Hepatocyte (in vitro differentiated cells): ENCODE measurements around the gene DIAPH3. TPM values are rescaled to one million over a fixed set of nuclear protein-coding genes. Genes with fewer than 3 reads are reported as not detected.

Source experiments
- DNase-seq: peaks from one replicate; pipeline ENCODE4 v3.0.0-alpha.2; 2016; ENCODE audit warnings: low spot score
- H2AFZ ChIP-seq: fragments of 200-600 bp; sonication (generic); 2 replicates; pipeline ENCODE4 v1.6.0; 2016; ENCODE audit warnings: antibody characterized with exemption, mild to moderate bottlenecking
- H3K27ac ChIP-seq: fragments of 200-600 bp; sonication (generic); 2 replicates; pipeline ENCODE4 v1.5.1; 2016; ENCODE audit warnings: mild to moderate bottlenecking
- H3K27me3 ChIP-seq: fragments of 200-600 bp; sonication (generic); 2 replicates; pipeline ENCODE4 v1.6.1; 2016
- H3K36me3 ChIP-seq: fragments of 200-600 bp; sonication (generic); replicated peaks from 2 replicates; pipeline ENCODE4 v1.5.1; 2016; ENCODE audit warnings: low read depth; ENCODE audit not compliant: insufficient read depth
- H3K4me1 ChIP-seq: fragments of 200-600 bp; sonication (generic); 2 replicates; pipeline ENCODE4 v1.5.1; 2016; ENCODE audit warnings: mild to moderate bottlenecking, moderate library complexity; ENCODE audit not compliant: insufficient read depth
- H3K4me2 ChIP-seq: fragments of 200-600 bp; sonication (generic); 2 replicates; pipeline ENCODE4 v1.6.0; 2016
- H3K4me3 ChIP-seq: fragments of 200-600 bp; sonication (generic); 2 replicates; pipeline ENCODE4 v1.5.1; 2016; ENCODE audit warnings: mild to moderate bottlenecking
- H3K79me2 ChIP-seq: fragments of 200-600 bp; sonication (generic); 2 replicates; pipeline ENCODE4 v1.6.0; 2017; ENCODE audit warnings: mild to moderate bottlenecking
- H3K9me2 ChIP-seq: fragments of 200-600 bp; sonication (generic); replicated peaks from 2 replicates; pipeline ENCODE4 v1.6.0; 2017; ENCODE audit warnings: mild to moderate bottlenecking; ENCODE audit not compliant: insufficient read depth
- H3K9me3 ChIP-seq: fragments of 200-600 bp; sonication (generic); 2 replicates; pipeline ENCODE4 v1.5.1; 2016; ENCODE audit warnings: low read depth, mild to moderate bottlenecking
- H4K20me1 ChIP-seq: fragments of 200-600 bp; sonication (generic); 2 replicates; pipeline ENCODE4 v1.6.0; 2016; ENCODE audit warnings: mild to moderate bottlenecking; ENCODE audit not compliant: insufficient read depth, poor library complexity, severe bottlenecking
- EZH2 ChIP-seq: fragments of 200-600 bp; sonication (generic); IDR thresholded peaks from 2 replicates; pipeline ENCODE4 v1.6.1; 2016; ENCODE audit warnings: antibody characterized with exemption, mild to moderate bottlenecking, borderline replicate concordance
- EZH2phosphoT487 ChIP-seq: fragments of 200-600 bp; sonication (generic); IDR thresholded peaks from one replicate; pipeline ENCODE4 v1.6.1; 2018; ENCODE audit warnings: antibody characterized with exemption, mild to moderate bottlenecking, low read depth, moderate library complexity; ENCODE audit not compliant: unreplicated experiment, severe bottlenecking
- WGBS: methylation state at CpG from one replicate; pipeline ENCODE4 v1.1.6; 2016; ENCODE audit warnings: low lambda C conversion rate; ENCODE audit errors: missing lambda C conversion rate; 5-methylcytosine and 5-hydroxymethylcytosine counted together
- polyA plus RNA-seq: library from polyadenylated mRNA; unstranded; fragments of >200 nt; fragmentation: Nextera tagmentation; extraction: Ambion mirVana; gene quantifications from 2 replicates; pipeline ENCODE4 v1.2.1, GENCODE V29; 2016
- total RNA-seq: library from RNA; depleted of rRNA; stranded (reverse); fragments of >200 nt; gene quantifications from 2 replicates; pipeline ENCODE4 v1.2.3, GENCODE V29; 2014
- TF ChIP-seq, protein P1 (sequence below): fragments of 200-600 bp; sonication (generic); IDR thresholded peaks from 2 replicates; pipeline ENCODE4 v1.5.1; 2016; ENCODE audit warnings: antibody characterized with exemption, mild to moderate bottlenecking; ENCODE audit not compliant: poor library complexity

Gene DIAPH3
- total and polyA plus RNA-seq, 2 experiments from 2014 or later, result 4.7 to 7.9 TPM

DNA sequence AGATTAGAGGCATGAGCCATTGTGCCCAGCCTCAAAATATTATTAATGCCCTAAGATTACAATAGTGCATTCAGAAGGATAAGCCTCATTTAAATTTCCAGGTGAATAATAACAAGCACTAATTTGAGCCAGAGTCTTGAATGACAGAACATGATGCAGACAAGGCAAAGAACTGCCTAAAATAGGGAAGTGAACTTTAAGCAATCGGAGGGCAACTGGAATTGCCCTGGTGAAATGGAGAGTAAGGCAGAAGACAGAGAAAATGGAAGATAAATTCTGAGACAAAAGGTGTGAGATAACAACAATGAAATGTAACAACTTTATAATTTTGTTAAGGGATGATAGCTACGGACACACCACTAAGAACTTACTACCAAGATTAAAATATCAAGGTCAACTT, 199.9 kb downstream of the DIAPH3 start:
- Histone ChIP-seq H3K9me3 (no peaks in the 10 kb centered on the region), H3K9me2 (no peaks in the 10 kb centered on the region), H3K27ac (no peak overlapping the region), H3K4me3 (no peak overlapping the region), H3K4me2 (no peak overlapping the region), H3K27me3 (no peaks in the 10 kb centered on the region), H4K20me1 (no peaks in the 10 kb centered on the region), H3K4me1 (no peaks in the 10 kb centered on the region), H3K36me3 (no peaks in the 10 kb centered on the region), H2AFZ (no peak overlapping the region), H3K79me2 (no peaks in the 10 kb centered on the region)
- WGBS, result 98% methylated on average over 2 of the region's 2 CpGs
- DNase-seq, result no peak
- TF ChIP-seq EZH2 (no peak), EZH2phosphoT487 (no peak)
- TF ChIP-seq, protein P1, sequence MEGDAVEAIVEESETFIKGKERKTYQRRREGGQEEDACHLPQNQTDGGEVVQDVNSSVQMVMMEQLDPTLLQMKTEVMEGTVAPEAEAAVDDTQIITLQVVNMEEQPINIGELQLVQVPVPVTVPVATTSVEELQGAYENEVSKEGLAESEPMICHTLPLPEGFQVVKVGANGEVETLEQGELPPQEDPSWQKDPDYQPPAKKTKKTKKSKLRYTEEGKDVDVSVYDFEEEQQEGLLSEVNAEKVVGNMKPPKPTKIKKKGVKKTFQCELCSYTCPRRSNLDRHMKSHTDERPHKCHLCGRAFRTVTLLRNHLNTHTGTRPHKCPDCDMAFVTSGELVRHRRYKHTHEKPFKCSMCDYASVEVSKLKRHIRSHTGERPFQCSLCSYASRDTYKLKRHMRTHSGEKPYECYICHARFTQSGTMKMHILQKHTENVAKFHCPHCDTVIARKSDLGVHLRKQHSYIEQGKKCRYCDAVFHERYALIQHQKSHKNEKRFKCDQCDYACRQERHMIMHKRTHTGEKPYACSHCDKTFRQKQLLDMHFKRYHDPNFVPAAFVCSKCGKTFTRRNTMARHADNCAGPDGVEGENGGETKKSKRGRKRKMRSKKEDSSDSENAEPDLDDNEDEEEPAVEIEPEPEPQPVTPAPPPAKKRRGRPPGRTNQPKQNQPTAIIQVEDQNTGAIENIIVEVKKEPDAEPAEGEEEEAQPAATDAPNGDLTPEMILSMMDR, result no peak

GRCh38 chr13:59963383-59963782, 200.3 kb downstream of the DIAPH3 start:
- Histone ChIP-seq H3K27me3 (no peaks in the 10 kb centered on the region), H3K27ac (no peak overlapping the region), H3K4me1 (no peaks in the 10 kb centered on the region), H3K36me3 (no peaks in the 10 kb centered on the region), H3K79me2 (no peaks in the 10 kb centered on the region), H3K9me3 (no peaks in the 10 kb centered on the region), H4K20me1 (no peaks in the 10 kb centered on the region), H3K4me3 (no peak overlapping the region), H3K4me2 (no peak overlapping the region), H3K9me2 (no peaks in the 10 kb centered on the region), H2AFZ (no peak overlapping the region)
- no peak for DNase-seq
- no peak for TF ChIP-seq EZH2
- TF ChIP-seq, protein P1, result no peak
- TF ChIP-seq EZH2phosphoT487, result no peak

- H3K27ac ChIP-seq, result no peak overlapping the region
- no peaks in the 10 kb centered on the region for H3K9me3 ChIP-seq
- TF ChIP-seq EZH2phosphoT487, result no peak
- TF ChIP-seq EZH2, result no peak
- TF ChIP-seq, protein P1, result no peak
- no peak overlapping the region for H2AFZ ChIP-seq
- no peak overlapping the region for H3K4me3 ChIP-seq
- no peak overlapping the region for H3K4me2 ChIP-seq
- H3K36me3 ChIP-seq, result no peaks in the 10 kb centered on the region
- no peaks in the 10 kb centered on the region for H3K79me2 ChIP-seq
- no peak for DNase-seq
- H3K27me3 ChIP-seq, result no peaks in the 10 kb centered on the region
- 97% methylated on average over 4 of the region's 4 CpGs for whole genome bisulfite sequencing
- H4K20me1 ChIP-seq, result no peaks in the 10 kb centered on the region
- no peaks in the 10 kb centered on the region for H3K4me1 ChIP-seq
- H3K9me2 ChIP-seq, result no peaks in the 10 kb centered on the region
Observed at GRCh38 chr13:59962343-59962742, 201.4 kb downstream of the DIAPH3 start.

GRCh38 chr13:59960683-59961082, 203.0 kb downstream of the DIAPH3 start:
- DNase-seq, result no peak
- Histone ChIP-seq H3K4me2 (no peak overlapping the region), H3K27ac (no peak overlapping the region), H4K20me1 (no peaks in the 10 kb centered on the region), H3K9me3 (no peaks in the 10 kb centered on the region), H3K9me2 (no peaks in the 10 kb centered on the region), H3K4me3 (no peak overlapping the region), H3K27me3 (no peaks in the 10 kb centered on the region), H2AFZ (no peak overlapping the region), H3K79me2 (no peaks in the 10 kb centered on the region), H3K36me3 (no peaks in the 10 kb centered on the region), H3K4me1 (no peaks in the 10 kb centered on the region)
- no peak for TF ChIP-seq EZH2phosphoT487
- TF ChIP-seq EZH2, result no peak
- WGBS, result 86% methylated on average over 2 of the region's 2 CpGs
